HFF-Myc (cell line): ENCODE results near the gene DSC2.
"Not testable (repeated sequence)": the region's sequence is repeated elsewhere in the genome, so short reads cannot be mapped to it uniquely, and the experiment has no call there.

Experiments used
- DNase-seq: peaks from one replicate; pipeline ENCODE4 v3.0.0-alpha.2; 2011; ENCODE audit warnings: low read depth; ENCODE audit errors: extremely low read depth
- H3K4me3 ChIP-seq: replicated peaks from 2 replicates; pipeline ENCODE4 v1.5.1; 2011; ENCODE audit warnings: low read depth, mild to moderate bottlenecking, control low read depth, low read length
- TF ChIP-seq, protein P1 (sequence below): IDR thresholded peaks from 2 replicates; pipeline ENCODE4 v1.5.1; 2012; ENCODE audit warnings: mild to moderate bottlenecking, low read depth, low read length, control low read depth; ENCODE audit errors: missing control alignments

Gene DSC2

DNA sequence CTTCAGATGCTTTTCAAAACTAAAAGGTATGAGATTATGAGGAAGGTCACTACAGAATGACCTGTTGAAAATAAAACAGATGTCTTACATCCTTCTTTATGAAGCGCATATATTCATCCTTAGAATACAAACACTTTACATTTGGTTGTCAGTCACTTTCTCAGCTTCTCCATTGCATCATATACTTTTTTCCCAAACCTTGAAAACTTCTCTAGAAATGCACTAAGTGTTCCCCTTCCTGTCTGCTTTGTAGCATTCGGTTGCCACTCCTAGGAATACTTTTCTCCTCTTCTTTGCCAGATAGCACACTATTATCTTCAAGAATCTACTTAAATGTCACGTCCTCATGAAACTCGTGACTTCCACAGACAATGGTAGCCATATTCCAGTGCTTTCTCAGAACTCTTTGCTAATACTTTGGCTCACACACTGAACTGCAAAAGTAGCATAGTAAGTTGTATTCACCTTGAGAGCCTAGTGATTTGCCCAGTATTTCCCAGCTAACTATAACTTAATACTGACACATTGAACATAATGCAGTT lies 32.8 kb upstream of the DSC2 start:
- TF ChIP-seq, protein P1, sequence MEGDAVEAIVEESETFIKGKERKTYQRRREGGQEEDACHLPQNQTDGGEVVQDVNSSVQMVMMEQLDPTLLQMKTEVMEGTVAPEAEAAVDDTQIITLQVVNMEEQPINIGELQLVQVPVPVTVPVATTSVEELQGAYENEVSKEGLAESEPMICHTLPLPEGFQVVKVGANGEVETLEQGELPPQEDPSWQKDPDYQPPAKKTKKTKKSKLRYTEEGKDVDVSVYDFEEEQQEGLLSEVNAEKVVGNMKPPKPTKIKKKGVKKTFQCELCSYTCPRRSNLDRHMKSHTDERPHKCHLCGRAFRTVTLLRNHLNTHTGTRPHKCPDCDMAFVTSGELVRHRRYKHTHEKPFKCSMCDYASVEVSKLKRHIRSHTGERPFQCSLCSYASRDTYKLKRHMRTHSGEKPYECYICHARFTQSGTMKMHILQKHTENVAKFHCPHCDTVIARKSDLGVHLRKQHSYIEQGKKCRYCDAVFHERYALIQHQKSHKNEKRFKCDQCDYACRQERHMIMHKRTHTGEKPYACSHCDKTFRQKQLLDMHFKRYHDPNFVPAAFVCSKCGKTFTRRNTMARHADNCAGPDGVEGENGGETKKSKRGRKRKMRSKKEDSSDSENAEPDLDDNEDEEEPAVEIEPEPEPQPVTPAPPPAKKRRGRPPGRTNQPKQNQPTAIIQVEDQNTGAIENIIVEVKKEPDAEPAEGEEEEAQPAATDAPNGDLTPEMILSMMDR = no peak
- H3K4me3 ChIP-seq = no peak overlapping the region
- no peak for DNase-seq

DNA sequence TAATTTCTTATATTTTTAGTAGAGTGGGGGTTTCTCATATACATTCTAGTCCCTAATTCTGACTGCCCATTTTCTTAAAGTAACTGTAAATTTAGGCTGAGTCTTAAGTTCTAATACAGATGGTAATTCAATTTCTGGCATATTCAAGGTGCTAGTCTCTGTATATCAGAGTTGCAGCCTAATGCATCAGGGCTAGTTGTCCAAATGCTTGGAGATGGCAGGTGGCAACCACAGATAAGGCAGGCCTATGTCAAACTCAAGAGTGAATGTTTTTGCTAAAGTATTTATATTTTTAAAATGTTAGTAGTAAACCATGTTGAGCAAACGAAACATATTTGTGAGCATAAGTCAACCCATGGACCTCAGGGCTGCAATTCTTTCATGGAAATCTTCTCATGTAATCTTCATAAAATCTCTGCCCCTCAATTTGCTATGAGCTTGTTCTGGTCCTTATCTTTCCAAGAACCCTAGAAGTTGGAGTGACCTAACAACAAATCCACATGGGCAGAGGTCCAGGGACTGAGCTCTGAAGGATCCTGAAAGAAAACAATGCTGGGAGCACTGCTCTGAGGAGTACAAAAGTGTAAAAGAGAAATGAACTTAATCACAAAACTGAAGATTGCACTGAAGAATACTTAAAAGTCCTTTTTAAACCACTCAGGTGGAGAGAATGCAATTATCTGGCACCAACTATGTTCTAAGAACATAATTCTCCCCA lies 27.3 kb upstream of the DSC2 start:
- no peak for DNase-seq
- H3K4me3 ChIP-seq = no peak overlapping the region
- TF ChIP-seq, protein P1 = no peak

DNA sequence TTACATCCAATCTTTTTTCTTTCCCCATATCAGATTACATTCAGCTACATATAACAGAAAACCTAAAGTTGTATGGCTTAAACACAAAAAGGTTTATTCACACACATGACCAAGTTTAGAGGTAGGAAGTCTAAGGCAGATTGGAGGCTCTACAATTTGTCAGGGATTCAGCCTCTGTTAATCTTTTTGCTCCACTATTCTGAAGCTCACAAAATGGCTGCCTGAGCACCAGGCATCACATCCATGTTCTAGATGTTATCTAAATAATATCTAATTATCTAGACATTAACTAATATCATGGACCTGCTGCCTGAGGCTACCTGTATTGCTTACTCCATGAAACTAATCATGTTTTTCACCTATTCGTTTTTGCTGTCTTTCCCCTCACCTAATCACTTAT lies 23.7 kb upstream of the DSC2 start:
- no peak for DNase-seq

DNA sequence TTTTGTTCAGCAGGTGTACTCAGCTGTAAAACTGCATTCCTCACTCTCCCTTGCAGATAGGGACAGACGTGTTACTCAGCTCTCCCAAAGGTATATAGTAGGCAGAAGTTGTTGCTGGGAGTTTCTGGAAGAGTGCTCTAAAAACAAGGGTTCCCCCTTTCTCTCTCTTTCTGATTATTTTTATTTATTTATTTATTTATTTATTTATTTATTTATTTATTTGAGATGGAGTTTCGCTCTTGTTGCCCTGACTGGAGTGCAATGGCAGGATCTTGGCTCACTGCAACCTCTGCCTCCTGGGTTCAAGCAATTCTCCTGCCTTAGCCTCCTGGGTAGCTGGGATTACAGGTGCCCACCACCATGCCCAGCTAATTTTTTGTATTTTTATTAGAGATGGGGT lies 20.9 kb upstream of the DSC2 start:
- H3K4me3 ChIP-seq, DNase-seq: not testable (repeated sequence)

More for the DNA sequence above, 23.7 kb upstream of the DSC2 start:
- no peak overlapping the region for H3K4me3 ChIP-seq
- TF ChIP-seq, protein P1 = no peak

DNA sequence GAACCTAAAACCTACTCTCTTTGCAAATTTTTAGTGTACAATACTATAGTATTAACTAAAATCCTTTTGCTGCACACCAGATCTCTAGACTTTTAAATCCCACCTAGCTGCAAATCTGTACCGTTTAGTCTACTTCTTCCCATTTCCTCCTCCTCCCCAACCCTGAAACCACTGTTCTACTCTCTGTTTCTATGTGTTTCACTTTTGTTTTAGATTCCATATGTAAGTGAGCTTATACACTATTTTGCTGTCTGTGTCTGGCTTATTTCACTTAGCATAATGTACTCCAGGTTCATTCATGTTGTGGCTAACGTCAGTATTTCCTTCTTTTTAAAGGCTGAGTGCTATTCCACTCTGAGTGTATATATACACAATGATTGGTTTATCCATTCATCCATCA lies 18.4 kb upstream of the DSC2 start:
- no peak for DNase-seq

DNA sequence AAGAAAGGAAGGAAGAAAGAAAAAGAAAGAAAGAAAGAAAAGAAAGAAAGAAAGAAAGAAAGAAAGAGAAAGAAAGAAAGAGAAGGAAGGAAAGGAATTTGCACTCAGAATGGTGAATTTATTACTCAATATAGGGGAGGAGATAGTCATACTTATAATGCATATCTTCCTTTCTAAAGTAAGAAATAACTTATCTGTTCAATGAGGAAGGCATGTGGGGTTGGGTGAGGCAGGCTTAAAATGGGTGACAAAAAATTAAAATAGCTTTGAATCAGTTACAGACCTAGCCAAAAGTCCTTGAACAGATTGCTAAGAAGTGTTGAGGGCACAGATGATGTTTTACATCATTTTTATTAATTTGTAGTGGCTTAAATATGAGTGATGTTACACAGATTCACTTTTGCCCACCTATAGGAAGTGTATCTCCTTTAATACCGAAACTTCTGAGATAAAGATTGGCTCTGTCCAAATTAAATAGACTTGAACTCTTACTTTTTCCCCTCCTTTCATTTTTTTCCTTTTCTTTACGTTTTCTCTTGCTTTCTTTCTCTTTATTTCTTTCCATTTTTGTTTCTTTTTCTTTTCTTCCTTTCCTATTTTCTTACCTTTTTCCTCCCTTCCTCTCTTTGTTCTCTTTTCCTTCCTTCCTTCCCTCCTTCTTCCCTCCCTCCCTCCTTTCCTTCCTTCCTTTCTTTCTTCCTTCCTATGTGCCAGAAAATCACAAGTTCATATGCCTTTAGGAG lies 14.8 kb upstream of the DSC2 start:
- TF ChIP-seq, protein P1 = no peak
- H3K4me3 ChIP-seq = no peak overlapping the region
- no peak for DNase-seq

More for the DNA sequence above, 18.4 kb upstream of the DSC2 start:
- no peak overlapping the region for H3K4me3 ChIP-seq
- TF ChIP-seq, protein P1 = no peak

DNA sequence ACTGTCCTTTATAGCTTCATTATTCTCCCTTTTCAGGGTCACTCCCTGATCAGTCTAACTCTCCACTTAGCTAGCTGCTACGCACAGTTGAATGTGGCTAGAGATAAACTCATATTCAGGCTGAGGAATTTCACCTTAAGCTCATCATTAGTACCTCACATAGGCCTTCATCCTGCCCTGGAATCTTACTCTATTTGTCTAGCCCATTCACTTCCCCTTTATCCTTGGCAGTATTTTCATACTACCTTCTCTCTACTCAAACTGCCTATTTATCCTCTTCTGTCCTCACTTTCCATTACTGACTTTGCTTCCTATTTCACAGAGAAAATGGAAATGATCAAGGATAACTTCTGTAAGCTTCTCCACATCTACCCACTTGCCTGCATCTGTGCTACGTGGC lies 10.6 kb upstream of the DSC2 start:
- DNase-seq = no peak
- H3K4me3 ChIP-seq = no peak overlapping the region
- TF ChIP-seq, protein P1 = no peak
